Measurements from ENCODE around the gene TMEM236. TPM values are rescaled to one million over a fixed set of nuclear protein-coding genes. Genes with fewer than 3 reads are reported as not detected.

Gene TMEM236, protein sequence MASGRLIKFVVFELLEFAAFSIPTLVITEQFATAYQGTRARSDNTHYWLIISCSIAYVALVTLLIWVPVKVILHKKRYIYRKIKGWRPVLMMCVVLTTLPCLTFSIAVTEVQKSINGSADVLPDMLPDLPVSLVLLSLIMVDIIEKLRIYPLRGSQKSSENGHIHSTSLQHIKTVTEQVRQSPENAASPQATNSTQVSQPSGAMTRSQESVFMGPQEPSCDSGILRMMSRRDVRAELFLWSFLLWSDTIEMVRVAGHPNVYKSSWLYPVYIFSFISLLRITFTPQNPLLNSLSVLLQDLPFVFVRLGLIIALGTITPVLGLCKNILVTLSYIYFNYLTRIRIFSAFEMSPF
- under 1 TPM; 0.09 to 0.11 TPM for total RNA-seq
- not detected for polyA plus RNA-seq

DNA sequence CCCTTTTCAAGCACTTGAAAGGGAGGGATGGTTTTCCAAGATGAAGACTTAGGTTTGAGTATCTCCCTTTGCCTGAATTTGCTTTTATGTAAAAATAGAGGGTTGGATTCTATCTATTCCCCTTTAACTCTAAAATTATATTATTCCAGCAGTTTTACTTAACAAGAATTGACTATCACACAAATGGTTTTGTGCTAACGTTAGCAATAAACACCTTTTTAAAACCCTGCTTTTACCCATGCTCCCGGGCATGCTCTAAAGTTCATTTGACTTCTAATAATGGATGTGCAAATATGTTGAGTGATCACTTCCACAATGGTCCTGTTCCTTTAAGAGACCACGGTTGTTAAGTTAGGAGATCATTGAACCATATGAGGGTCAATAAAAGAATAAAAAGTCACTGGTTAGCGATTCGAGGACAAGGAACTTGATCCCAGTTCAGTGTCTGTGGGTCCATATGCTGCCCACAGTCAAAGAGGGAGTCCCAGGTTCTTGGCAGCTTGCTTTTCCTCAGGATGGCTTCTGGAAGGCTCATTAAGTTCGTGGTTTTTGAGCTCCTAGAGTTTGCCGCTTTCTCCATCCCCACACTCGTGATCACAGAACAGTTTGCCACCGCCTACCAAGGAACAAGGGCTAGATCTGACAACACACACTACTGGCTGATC is at the start of gene TMEM236:
TMEM236 (plus strand) TSS at position 421 of the 665 bp plus-strand sequence; CDS start at position 516, 95 bp downstream.
- Histone ChIP-seq H3K4me1 (ENCODE audit: insufficient read depth, low read length) (no peaks in the 10 kb centered on the region), H3K27me3 (ENCODE audit: insufficient read depth, low read length, poor library complexity, severe bottlenecking) (no peaks in the 10 kb centered on the region), H3K4me3 (ENCODE audit: low read length) (no peak within 1 kb of the TSS), H3K36me3 (ENCODE audit: insufficient read depth, low read length) (no peaks in the 10 kb centered on the region), H3K9me3 (ENCODE audit: low read length) (no peaks in the 10 kb centered on the region), H3K27ac (ENCODE audit: low read depth, low read length) (no peak within 1 kb of the TSS)
- no peak for DNase-seq
- Mint-ChIP-seq H3K27ac (peak within 1 kb of the TSS in 1 of 8 donors; percentile 16), H3K4me3 (no peak within 1 kb of the TSS), H3K36me3 (no peaks in the 10 kb centered on the region), H3K27me3 (peaks cover 0 to 8% of the 10 kb centered on the region in 2 donors), H3K9me3 (no peaks in the 10 kb centered on the region), H3K4me1 (peaks cover 3 to 5% (median 3%) of the 10 kb centered on the region in 3 donors)
- CTCF ChIA-PET, result no interaction called here
- POLR2A ChIA-PET, result no interaction called here

DNA sequence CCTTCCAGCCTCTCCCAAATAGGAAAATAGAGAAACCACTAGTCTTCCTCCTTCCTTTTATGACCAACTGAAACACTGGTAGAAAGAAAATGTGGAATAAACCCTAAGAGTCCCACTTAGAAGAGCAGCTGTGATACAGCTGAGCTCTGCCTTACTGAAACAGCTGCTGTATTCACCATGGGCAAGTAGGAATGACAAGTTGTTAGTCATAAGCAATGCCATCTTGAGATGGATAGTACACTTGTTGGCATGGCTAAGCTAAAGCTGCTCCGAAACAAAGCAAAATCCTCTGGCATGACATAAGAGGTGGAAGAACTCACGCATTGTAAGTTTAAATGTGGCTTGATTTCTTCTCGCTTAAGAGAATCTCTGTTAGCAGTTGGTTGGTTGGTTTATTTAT is 48.3 kb upstream of the TMEM236 start:
- H3K4me3 Mint-ChIP-seq, result no peak overlapping the region
- POLR2A ChIA-PET, result no interaction called here
- no peak overlapping the region for H3K4me3 ChIP-seq (ENCODE audit: low read length)
- no peaks in the 10 kb centered on the region for H3K27me3 ChIP-seq (ENCODE audit: insufficient read depth, low read length, poor library complexity, severe bottlenecking)
- H3K27ac Mint-ChIP-seq, result peak overlapping the region in 3 of 8 donors; percentile 10 to 58 (median 18)
- CTCF ChIA-PET, result no interaction called here
- H3K9me3 Mint-ChIP-seq, result peaks cover 0 to 2% (median 0%) of the 10 kb centered on the region in 5 donors
- no peaks in the 10 kb centered on the region for H3K4me1 Mint-ChIP-seq
- no peaks in the 10 kb centered on the region for H3K9me3 ChIP-seq (ENCODE audit: low read length)
- H3K36me3 Mint-ChIP-seq, result peaks cover 10 to 61% (median 13%) of the 10 kb centered on the region in 3 donors
- no peaks in the 10 kb centered on the region for H3K4me1 ChIP-seq (ENCODE audit: insufficient read depth, low read length)
- H3K27me3 Mint-ChIP-seq, result no peaks in the 10 kb centered on the region
- no peak overlapping the region for H3K27ac ChIP-seq (ENCODE audit: low read depth, low read length)
- no peak for DNase-seq
- H3K36me3 ChIP-seq (ENCODE audit: insufficient read depth, low read length), result peaks cover 3% of the 10 kb centered on the region

DNA sequence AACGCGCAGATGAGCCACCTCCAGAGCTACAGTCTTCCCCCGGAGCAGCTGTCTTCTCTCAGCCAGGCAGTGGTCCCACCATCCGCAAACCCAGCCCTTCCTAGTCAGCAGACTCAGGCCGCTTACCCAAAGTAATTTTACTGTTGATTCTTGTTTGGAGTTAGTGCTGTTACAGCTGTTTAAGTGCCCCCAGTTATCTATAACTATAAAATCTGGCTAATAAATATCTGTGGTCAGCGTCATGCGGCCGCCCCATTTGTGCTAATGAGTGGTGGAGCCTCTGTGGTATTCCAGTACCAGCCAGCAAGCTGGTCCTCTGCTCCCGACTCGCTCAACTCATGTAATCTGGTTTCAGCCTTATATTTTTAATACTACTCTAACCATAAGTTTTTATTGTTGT is 43.2 kb upstream of the TMEM236 start:
- Mint-ChIP-seq H3K4me3 (no peak overlapping the region), H3K4me1 (no peaks in the 10 kb centered on the region), H3K9me3 (no peaks in the 10 kb centered on the region), H3K27me3 (no peaks in the 10 kb centered on the region), H3K27ac (no peak overlapping the region), H3K36me3 (peaks cover 0 to 80% (median 28%) of the 10 kb centered on the region in 3 donors)
- no peak for DNase-seq
- no peak overlapping the region for H3K27ac ChIP-seq (ENCODE audit: low read depth, low read length)
- H3K9me3 ChIP-seq (ENCODE audit: low read length), result no peaks in the 10 kb centered on the region
- no peak overlapping the region for H3K4me3 ChIP-seq (ENCODE audit: low read length)
- H3K36me3 ChIP-seq (ENCODE audit: insufficient read depth, low read length), result peaks cover 3% of the 10 kb centered on the region
- CTCF ChIA-PET, result no interaction called here
- POLR2A ChIA-PET, result no interaction called here
- no peaks in the 10 kb centered on the region for H3K27me3 ChIP-seq (ENCODE audit: insufficient read depth, low read length, poor library complexity, severe bottlenecking)
- no peaks in the 10 kb centered on the region for H3K4me1 ChIP-seq (ENCODE audit: insufficient read depth, low read length)

DNA sequence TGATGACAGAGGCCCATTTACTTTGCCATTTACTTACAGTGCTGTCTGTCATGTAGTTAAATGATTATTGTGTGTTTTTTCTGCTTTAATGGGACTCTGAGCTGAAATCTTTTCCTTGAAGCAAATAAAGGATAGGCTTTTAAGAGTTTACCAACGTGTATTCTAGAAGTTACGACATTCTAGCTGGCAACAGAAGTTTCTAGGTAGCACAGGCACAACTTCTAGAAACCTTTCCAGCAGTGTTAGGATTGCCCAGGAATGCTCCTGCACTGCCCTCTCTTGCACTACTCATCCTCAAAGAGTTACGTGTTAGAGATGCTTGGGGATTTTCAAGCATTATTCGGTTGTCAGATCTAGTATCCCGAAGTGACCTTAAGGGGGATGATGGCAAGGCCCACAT is 42.5 kb upstream of the TMEM236 start:
- ChIA-PET POLR2A (no interaction called here), CTCF (no interaction called here)
- Histone ChIP-seq H3K36me3 (ENCODE audit: insufficient read depth, low read length) (peaks cover 8% of the 10 kb centered on the region), H3K4me3 (ENCODE audit: low read length) (no peak overlapping the region), H3K27me3 (ENCODE audit: insufficient read depth, low read length, poor library complexity, severe bottlenecking) (no peaks in the 10 kb centered on the region), H3K9me3 (ENCODE audit: low read length) (no peaks in the 10 kb centered on the region), H3K27ac (ENCODE audit: low read depth, low read length) (no peak overlapping the region), H3K4me1 (ENCODE audit: insufficient read depth, low read length) (no peaks in the 10 kb centered on the region)
- Mint-ChIP-seq H3K4me3 (no peak overlapping the region), H3K4me1 (no peaks in the 10 kb centered on the region), H3K27me3 (no peaks in the 10 kb centered on the region), H3K36me3 (peaks cover 5 to 80% (median 33%) of the 10 kb centered on the region in 3 donors), H3K27ac (no peak overlapping the region), H3K9me3 (no peaks in the 10 kb centered on the region)
- DNase-seq, result no peak

DNA sequence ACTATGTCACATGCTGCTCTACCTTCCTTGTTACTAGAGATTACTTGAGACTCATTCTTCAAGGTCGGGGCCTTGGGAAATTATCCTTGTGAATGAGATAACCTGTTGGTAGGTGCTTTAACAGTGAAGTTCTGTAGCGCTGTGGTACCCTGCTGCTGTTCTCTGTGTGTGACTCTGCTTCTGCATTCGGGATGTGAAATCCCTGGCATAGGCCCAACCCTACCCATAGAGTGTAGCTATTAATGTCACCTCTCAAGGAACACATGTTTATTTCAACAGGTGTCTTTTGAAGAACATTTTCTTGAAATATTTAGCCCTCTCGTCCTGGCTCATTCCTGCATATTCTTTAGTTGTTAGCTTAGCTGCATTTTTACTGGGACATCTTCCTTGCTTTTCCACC is 41.8 kb upstream of the TMEM236 start:
- Histone ChIP-seq H3K4me3 (ENCODE audit: low read length) (no peak overlapping the region), H3K36me3 (ENCODE audit: insufficient read depth, low read length) (peaks cover 13% of the 10 kb centered on the region), H3K9me3 (ENCODE audit: low read length) (no peaks in the 10 kb centered on the region), H3K4me1 (ENCODE audit: insufficient read depth, low read length) (no peaks in the 10 kb centered on the region), H3K27me3 (ENCODE audit: insufficient read depth, low read length, poor library complexity, severe bottlenecking) (no peaks in the 10 kb centered on the region), H3K27ac (ENCODE audit: low read depth, low read length) (no peak overlapping the region)
- H3K9me3 Mint-ChIP-seq, result no peaks in the 10 kb centered on the region
- peak overlapping the region in 3 of 8 donors; percentile 38 to 59 (median 56) for H3K27ac Mint-ChIP-seq
- ChIA-PET CTCF (interaction anchor here (0.6 kb wide), 1 partner anchor 40 kb away, joined by 3 read pairs; no protein-coding TSS in a partner anchor), POLR2A (no interaction called here)
- H3K4me3 Mint-ChIP-seq, result no peak overlapping the region
- DNase-seq, result no peak
- peaks cover 11 to 82% (median 36%) of the 10 kb centered on the region in 3 donors for H3K36me3 Mint-ChIP-seq
- H3K4me1 Mint-ChIP-seq, result no peaks in the 10 kb centered on the region
- no peaks in the 10 kb centered on the region for H3K27me3 Mint-ChIP-seq

DNA sequence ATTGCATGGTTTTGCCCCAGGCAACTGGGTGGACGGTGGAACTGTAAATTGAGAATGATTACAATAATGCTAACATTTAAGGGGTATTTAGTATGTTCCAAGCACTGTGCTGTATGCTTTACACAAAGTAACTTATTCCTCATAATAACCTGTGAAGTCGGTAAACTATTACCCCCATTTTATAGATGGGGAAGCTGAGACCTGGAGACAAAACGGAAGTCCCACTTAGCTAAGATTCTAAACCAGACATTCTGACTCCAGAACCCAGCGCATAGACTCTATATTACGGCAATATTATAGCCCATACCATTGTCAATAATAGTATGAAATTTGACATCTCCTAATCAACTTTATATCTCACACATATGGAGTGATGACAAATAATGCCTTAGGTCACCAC is 39.9 kb upstream of the TMEM236 start:
- ChIA-PET CTCF (no interaction called here), POLR2A (no interaction called here)
- no peaks in the 10 kb centered on the region for H3K4me1 ChIP-seq (ENCODE audit: insufficient read depth, low read length)
- H3K9me3 ChIP-seq (ENCODE audit: low read length), result no peaks in the 10 kb centered on the region
- H3K27me3 Mint-ChIP-seq, result no peaks in the 10 kb centered on the region
- H3K27ac ChIP-seq (ENCODE audit: low read depth, low read length), result no peak overlapping the region
- no peaks in the 10 kb centered on the region for H3K9me3 Mint-ChIP-seq
- peaks cover 13% of the 10 kb centered on the region for H3K36me3 ChIP-seq (ENCODE audit: insufficient read depth, low read length)
- peaks cover 11 to 88% (median 42%) of the 10 kb centered on the region in 3 donors for H3K36me3 Mint-ChIP-seq
- H3K27me3 ChIP-seq (ENCODE audit: insufficient read depth, low read length, poor library complexity, severe bottlenecking), result no peaks in the 10 kb centered on the region
- no peak overlapping the region for H3K4me3 Mint-ChIP-seq
- H3K4me3 ChIP-seq (ENCODE audit: low read length), result no peak overlapping the region
- peak overlapping the region in 1 of 8 donors; percentile 29 for H3K27ac Mint-ChIP-seq
- no peak for DNase-seq
- no peaks in the 10 kb centered on the region for H3K4me1 Mint-ChIP-seq

DNA sequence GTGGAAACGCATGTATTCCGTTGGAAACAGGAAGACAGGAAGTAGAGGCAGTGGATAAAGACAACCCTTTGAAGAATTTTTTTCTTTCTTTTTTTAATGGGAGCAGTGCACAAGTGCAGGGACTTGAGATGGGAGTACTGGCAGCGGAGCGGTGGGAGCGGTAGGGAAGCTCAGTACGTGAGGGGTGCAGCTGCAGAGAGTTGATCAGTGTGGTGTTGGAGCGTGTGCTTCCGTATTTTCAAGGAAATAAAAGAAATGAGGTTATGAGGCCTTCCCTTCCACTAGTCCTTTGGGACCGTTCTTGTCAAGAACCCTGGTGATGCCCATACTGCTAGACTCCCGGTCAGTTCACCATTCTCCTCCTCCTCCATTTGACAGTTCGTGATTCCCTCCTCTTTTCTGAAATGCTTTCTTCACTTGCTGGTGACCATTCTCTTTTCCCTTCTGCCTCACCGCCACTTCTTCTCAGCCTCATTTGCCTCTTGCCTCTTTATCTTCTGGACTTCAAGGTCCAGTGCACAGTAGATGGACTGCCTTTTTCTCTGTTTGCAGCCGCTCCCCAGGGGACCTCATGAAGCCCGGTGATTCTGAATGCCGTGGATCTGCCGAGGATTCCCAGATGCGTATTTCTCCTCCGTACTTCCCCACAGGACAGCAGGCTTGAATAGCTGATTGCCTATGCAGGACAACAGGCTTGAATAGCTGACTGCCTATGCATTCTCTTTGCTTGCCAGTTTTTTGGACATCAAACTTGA is 39.1 kb upstream of the TMEM236 start:
- POLR2A ChIA-PET, result no interaction called here
- peak overlapping the region in 1 of 8 donors; percentile 17 for H3K27ac Mint-ChIP-seq

DNA sequence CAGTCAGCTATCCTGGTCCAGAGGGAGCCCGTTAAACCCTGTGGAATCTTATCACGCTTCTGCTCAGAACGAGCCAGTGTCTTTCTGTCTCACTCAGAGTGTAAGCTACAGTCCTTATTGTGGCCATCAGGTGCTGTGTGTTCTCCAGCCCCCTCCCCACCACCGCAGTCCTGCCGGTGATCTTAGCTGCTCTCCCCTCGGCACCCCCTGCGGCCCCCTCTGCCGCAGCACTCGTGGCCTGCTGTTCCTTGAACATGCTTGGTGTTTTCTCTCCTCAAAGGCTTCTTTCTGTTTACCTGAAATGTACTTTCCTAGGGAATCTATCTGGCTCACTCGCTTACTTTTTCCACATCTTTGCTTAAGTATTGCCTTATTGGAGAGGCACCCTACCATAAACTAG is 38.2 kb upstream of the TMEM236 start:
- Histone ChIP-seq H3K27me3 (ENCODE audit: insufficient read depth, low read length, poor library complexity, severe bottlenecking) (no peaks in the 10 kb centered on the region), H3K27ac (ENCODE audit: low read depth, low read length) (no peak overlapping the region), H3K4me1 (ENCODE audit: insufficient read depth, low read length) (no peaks in the 10 kb centered on the region), H3K36me3 (ENCODE audit: insufficient read depth, low read length) (peaks cover 13% of the 10 kb centered on the region), H3K9me3 (ENCODE audit: low read length) (no peaks in the 10 kb centered on the region), H3K4me3 (ENCODE audit: low read length) (no peak overlapping the region)
- Mint-ChIP-seq H3K9me3 (no peaks in the 10 kb centered on the region), H3K4me3 (no peak overlapping the region), H3K27ac (peak overlapping the region in 1 of 8 donors; percentile 41), H3K4me1 (no peaks in the 10 kb centered on the region), H3K36me3 (peaks cover 16 to 82% (median 45%) of the 10 kb centered on the region in 3 donors), H3K27me3 (no peaks in the 10 kb centered on the region)
- no peak for DNase-seq
- POLR2A ChIA-PET, result no interaction called here
- CTCF ChIA-PET, result no interaction called here

More for the DNA sequence above, 39.1 kb upstream of the TMEM236 start:
- Histone ChIP-seq H3K4me1 (ENCODE audit: insufficient read depth, low read length) (no peaks in the 10 kb centered on the region), H3K27me3 (ENCODE audit: insufficient read depth, low read length, poor library complexity, severe bottlenecking) (no peaks in the 10 kb centered on the region), H3K9me3 (ENCODE audit: low read length) (no peaks in the 10 kb centered on the region), H3K27ac (ENCODE audit: low read depth, low read length) (no peak overlapping the region), H3K36me3 (ENCODE audit: insufficient read depth, low read length) (peaks cover 13% of the 10 kb centered on the region), H3K4me3 (ENCODE audit: low read length) (no peak overlapping the region)
- Mint-ChIP-seq H3K9me3 (no peaks in the 10 kb centered on the region), H3K27me3 (no peaks in the 10 kb centered on the region), H3K4me1 (no peaks in the 10 kb centered on the region), H3K36me3 (peaks cover 16 to 89% (median 46%) of the 10 kb centered on the region in 3 donors), H3K4me3 (no peak overlapping the region)
- no peak for DNase-seq
- CTCF ChIA-PET, result no interaction called here

All from CD8-positive, alpha-beta memory T cell (primary cell).